GM12891 (cell line): ENCODE results near the gene SHISA9.

Experiments
- POLR2A ChIP-seq: IDR thresholded peaks from 2 replicates; pipeline ENCODE4 v1.6.1; 2011; ENCODE audit warnings: low read depth, low read length, control low read depth
- POLR2AphosphoS5 ChIP-seq: IDR thresholded peaks from 2 replicates; pipeline ENCODE4 v1.6.1; 2011; ENCODE audit warnings: low read depth, low read length, control low read depth

DNA sequence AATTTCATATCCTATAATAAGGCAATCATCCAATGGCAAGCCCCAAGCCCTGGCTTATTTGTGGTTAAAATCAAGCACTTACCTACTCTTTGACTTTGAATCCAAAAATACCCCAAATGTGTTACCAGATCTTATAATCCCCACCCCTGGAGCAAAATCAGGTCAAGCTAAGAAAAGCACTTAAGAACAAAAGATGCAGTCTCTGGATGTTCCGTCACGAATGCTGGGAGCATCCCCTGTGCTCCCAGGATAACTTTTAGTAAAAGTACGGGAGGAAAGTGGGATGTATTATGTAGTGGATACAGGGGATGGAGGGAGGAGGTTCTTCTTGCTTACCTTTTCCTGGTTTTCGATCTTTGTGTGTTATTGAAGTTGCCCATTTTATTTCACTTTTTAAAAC lies 29.5 kb downstream of the SHISA9 start:
- TF ChIP-seq POLR2AphosphoS5: no peak
- TF ChIP-seq POLR2A: no peak
